HG03280 (cell line): Measurements from ENCODE around the gene RGS3.

Source experiments
- ATAC-seq: cut with Tn5 transposase; IDR thresholded peaks from one replicate; pipeline ENCODE4 v1.9.1; 2021; ENCODE audit warnings: mild to moderate bottlenecking, moderate library complexity; ENCODE audit not compliant: unreplicated experiment

Gene RGS3

DNA sequence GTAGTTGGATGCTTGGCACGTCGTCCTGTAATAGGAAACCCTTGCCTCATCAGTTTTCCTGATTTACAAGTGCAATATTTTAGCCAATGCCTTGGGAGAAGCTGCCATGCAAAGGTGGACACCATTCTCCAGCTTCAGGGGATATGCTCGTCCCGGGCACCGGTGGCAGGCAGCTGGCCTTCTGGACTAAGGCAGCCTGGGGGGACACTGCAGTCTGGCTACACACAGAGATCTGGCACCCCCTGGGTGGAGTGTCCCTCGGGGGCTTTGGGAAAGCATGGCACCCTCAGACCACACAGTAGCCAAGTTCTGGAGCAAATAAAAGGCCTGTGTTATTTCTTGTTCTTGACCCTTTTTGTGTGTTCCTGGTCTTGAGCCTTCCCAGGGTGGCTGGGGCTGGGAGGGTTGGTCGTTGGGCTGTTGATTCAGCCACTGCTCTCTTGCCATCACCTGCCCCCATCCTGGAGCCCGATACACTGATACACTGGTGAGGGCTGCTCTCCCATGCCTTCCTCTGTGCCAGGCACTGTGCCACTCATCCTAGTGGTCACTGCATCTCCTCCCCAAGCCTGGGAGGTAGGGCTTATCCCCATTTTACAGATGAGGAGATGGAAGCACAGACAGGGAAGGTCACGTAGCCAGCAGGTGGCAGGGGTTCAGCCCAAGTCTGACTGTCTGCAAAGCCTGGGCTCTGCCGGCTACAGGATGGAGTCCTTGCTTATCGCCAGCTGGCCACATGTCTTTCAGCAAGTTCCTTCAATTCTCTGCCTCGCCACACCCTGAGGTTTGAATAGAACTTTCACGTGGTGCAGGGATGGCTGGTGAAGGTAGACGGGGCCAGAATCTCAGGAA is 134.1 kb downstream of the RGS3 start:
- ATAC-seq: no peak

- ATAC-seq: no peak
These were observed 134.9 kb downstream of the RGS3 start for GRCh38 chr9:113598451-113598850.

DNA sequence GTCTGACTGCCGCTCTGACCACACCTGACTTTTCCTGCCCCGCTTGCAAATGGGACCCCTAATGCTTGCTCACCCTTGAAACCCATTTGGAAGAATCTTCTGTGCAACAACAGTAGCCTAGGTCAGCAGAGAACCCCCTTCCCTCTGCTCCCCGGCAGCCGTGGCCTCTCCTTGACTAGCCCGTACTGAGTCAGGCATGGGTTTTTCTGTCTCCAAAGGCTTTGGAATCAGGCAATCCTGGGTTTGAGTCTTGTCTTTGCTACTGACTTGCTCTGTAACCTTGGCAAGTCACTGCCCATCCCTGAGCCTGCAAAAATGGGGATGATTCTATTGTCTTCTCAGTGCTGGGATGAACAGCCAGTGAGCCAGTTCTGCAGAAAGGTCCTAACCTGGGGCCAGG is 135.4 kb downstream of the RGS3 start:
- no peak for ATAC-seq

DNA sequence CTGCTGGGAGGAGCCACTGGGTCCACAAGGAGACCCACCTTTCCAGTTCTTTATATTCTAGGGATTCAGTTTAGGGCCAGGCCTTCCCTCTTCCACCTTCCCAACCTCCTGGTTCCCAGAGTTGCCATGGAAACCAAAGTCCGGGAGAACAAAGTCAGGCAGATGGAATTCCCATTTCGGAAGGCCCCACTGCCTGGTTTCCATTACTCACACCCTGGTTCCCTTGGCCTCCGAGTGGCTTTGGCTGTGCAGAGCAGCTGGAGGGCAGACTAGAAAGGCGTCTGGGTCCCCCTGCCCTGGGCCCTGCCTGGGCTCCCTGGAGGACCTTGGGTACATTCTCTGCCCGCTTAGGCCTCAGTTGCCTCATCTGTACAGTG is 136.1 kb downstream of the RGS3 start:
- no peak for ATAC-seq

DNA sequence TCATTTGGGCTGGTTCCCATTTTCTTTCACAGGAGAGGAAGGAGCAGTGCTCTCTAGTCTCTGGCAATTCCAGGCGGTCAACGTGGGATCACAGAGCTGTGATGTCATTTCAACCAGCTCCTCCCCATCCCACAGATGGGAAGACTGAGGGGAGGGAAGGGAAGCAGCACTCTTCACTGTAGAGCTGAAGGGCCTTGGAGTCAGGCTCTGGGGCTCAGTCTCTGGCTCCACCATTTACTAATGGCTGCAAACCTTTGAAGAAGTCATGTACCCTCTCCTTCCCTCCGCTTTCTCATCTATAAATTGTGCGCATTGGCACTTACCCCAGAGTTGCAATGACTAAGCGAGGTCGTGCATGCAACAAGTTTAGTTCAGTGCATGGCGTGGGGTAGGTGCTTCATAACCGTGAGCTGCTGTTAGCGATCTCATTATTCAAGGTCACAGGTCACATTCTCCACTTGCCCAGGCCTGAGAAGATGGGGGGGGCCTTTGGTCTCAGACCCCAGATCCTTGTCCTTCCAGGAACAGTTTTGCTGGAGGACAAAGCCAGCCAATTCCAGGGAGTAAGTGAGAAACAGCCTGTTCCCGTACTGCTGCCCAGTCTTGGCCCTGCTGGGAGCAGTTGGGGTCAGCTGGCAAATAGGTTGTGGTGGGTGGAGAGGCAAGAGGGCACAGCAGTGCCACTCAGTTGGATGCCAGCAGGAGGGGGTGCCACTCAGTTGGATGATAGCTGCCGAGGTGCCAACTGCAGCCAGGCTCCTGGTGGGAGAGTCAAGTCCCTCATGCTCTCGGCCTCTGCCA is 136.7 kb downstream of the RGS3 start:
- no peak for ATAC-seq

DNA sequence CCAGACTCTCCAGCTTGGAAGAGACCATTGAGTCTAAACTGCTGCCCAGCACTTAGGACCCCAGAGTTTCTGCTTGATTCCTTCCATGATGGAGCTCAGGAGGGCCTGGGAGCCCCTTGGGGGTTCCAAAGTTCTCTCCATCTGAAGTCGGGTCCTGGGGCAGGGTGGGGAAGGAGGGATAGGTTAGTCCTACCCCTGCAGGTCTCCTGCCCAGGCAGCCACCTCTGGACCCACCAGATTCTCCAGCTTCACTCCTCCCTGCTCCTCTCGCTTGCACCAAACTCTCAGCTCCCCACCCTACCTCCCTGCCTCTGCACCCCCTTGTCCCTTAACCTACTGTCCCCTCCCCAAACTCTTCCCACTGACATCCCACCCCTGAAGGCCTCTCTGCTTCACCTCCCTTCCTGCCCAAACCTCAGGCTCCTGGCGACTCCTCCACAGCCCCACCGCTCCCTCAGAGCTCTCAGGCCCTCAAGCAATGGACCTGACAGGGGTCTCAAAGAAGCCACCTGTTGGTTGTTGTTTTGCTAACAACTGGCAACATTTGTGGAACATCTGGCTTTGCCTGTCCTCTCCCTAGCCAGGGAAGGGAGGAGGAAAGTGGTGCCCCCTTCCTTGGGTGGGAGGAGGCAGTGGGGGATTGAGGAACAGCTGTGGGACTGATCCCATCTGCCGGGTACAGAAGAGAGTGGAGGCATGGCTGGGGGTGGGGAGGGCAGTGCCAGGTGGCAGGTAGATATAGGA is 137.5 kb downstream of the RGS3 start:
- ATAC-seq: no peak

GRCh38 chr9:113601656-113602055 is 138.1 kb downstream of the RGS3 start:
- no peak for ATAC-seq

DNA sequence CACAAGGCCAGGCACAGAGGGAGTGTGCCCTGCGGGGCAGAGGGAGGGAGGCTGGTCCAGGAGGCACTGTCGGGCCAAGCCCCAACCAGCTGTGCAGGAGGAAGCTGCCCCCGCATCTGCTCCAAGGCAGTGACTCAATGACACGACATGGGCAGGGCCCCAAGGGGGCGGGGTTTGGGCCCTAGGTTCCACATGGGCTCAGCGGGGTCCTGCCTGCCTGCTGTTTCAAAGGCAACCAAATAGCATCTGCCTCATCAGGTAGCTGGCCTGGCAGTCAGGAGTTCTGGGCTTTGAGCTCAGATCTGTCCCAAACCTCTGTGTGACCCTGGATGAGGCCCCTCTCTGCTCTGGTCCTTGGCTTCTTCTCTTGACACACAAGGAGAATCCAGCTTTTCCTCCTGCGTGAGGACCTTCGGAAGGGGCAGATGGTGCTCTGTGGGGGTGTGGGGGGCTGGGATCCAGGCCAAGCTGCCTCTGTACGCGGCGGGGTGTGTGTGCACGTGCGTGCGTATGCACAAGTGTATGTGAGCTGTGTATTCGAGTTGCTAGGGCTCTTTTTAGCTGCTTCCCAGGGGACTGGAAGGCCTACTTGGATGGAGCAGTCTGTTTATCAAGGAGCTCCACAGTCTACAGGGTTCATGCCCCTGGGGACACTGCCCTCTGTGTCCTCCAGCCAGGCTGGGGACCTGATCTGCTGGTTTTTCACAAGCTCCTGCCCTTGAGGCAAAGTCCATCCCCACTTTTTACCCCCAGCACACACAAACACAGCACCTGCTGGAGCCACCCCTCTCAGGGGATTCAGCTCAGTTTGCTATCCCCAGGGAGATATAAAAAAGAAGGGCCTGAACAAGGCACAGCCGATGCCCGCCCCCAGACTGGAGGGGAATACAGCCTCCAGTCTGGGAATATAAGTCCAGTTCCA is 138.9 kb downstream of the RGS3 start:
- peak; percentile 71 for ATAC-seq

GRCh38 chr9:113603048-113603375 is 139.5 kb downstream of the RGS3 start:
- ATAC-seq: no peak

DNA sequence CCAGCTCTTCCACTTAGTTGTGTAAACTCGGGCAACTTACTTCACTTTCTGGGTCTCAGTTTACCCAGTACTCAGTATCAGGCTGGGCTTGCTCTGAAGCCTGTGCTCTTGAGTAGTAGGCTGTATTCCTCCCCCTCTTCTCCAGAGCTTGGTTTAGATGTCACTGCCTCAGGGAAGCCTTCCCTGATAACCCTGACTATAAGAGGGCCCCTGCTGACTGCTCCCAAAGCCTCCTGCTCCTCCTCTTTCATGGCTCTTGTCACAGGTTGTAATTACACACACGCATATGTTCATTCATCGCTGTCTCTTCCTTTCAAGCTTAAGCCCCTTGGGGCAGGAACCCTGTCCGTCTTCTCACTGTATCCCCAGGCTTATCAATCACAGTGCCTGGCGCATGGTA is 140.2 kb downstream of the RGS3 start:
- no peak for ATAC-seq

DNA sequence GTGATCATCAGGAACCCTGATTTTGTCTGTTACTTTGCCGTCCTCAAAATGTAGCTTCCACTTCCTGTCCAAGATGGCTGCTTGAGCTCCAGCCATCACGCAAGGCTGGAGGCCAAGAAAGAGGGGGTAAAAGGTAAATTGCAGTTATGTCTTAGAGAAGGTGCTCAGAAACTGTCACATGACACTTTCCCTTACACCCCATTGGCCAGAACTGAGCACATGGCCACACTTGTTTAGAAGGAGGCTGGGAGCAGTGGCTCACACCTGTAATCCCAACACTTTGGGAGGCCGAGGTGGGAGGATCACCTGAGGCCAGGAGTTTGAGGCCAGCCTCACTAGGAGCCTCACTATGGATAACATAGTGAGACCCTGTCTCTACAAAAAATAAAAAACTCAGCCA is 140.9 kb downstream of the RGS3 start:
- no peak for ATAC-seq

DNA sequence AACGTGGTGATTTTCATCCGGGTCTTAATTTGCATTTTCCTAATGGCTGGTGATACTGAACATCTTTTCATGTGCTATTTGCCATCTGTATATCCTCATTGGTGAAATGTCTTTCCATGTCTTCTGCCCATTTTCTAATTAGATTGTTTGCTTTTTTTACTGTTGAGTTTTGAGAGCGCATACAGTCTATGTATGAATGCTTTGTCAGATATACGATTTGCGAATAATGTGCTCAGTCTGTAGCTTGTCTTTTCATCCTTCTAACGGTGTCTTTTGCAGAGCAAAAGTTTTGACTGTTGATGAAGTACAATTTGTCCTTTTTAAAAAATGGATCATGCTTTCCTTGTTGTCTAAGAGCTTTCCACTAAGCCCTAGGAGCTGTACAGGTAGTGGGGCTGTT is 143.0 kb downstream of the RGS3 start:
- no peak for ATAC-seq

DNA sequence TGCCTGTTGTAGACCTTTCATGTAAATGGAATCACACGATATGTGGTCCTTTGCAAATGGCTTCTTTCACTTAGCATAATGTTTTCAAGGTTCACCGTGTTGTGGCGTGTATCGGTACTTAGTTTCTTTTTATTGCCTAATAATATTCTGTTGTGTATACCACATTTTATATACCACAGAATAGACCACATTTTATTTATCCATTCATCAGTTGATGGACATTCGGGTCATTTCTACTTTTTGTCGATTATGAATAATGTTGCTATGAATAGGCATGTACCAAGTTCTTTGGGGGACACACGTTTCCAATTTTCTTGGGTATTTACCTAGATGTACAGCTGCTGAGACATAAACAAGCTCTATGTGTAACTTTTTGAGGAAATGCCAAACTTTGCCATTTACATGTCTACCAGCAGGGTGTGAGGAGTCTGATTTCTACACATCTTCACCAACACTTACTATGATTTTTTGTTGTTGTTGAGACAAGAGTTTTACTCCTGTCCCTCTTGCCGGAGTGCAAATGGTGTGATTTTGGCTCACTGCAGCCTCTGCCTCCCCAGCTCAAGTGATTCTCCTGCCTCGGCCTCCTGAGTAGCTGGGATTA is 144.7 kb downstream of the RGS3 start:
- no peak for ATAC-seq

DNA sequence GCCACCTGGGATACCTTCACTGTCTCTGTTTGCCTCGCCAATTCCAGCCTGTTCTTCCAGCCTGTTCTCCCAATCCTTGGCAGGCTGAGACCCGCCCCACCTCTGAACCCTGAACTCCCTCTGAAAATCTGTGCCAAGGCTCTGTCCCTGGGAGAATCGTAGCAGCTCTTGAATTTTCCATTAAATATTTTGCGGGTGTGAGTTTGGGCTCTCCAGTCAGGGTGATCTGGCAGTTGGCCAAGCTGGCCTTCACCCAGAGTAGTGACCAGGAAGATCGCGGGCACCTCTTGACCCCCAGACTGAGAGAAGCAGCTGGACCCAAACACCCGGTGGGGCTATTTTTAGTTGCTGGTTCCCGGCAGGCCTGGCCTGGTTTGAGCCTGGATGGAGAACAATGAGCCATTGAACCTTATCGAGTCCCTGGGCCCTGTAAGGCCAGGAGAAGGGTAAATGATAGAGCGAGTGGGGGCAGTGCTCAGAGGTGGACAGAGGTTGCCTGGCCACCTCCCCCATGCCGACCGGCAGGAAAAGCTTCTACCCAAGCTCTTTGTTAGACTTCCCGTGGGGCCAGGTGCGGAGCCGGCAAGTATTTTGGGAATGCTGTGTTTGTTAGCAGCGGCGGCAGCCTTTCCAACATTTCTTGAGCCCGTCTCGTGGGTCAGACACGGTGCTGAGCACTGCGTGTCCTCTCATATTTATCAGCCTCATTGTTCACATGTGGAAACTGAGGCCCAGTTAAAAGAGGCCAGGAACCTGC is 146.2 kb downstream of the RGS3 start:
- ATAC-seq: no peak

GRCh38 chr9:113611461-113612215 is 148.1 kb downstream of the RGS3 start:
- no peak for ATAC-seq

GRCh38 chr9:113612216-113612747 is 148.8 kb downstream of the RGS3 start:
- ATAC-seq: no peak

- ATAC-seq: no peak
These were observed 149.3 kb downstream of the RGS3 start for GRCh38 chr9:113612828-113613227.

GRCh38 chr9:113613815-113614413 is 150.4 kb downstream of the RGS3 start:
- no peak for ATAC-seq
